HepG2 (cell line): ENCODE data around the gene HMGN4. TPM values are rescaled to one million over a fixed set of nuclear protein-coding genes. Genes with fewer than 3 reads are reported as not detected.

Experiments
- ATF7 ChIP-seq, 2 experiments: fragments of 450-650 bp in 1 of 2; sonication (generic) in 1 of 2; formaldehyde crosslinking in 1 of 2; IDR thresholded peaks; 2 replicates each; pipeline versions ENCODE4 v1.4.0 to v1.6.1; 2016 to 2020; ENCODE audit warnings: antibody characterized with exemption in 1 of 2, mild to moderate bottlenecking in 1 of 2, missing genetic modification reagents in 1 of 2
- BRD4 ChIP-seq: sonication (generic); formaldehyde crosslinking; IDR thresholded peaks from 2 replicates; pipeline ENCODE4 v1.4.0; 2020; ENCODE audit warnings: missing genetic modification reagents
- GABPA ChIP-seq, 2 experiments: IDR thresholded peaks; 2 replicates each; pipeline ENCODE4 v1.6.1; 2011 to 2016; ENCODE audit warnings: low read depth in 2 of 2, low read length in 1 of 2, missing biosample characterization in 1 of 2, missing genetic modification characterization in 1 of 2
- LBX2 ChIP-seq: sonication (generic); formaldehyde crosslinking; IDR thresholded peaks from 2 replicates; pipeline ENCODE4 v1.5.0; 2020; ENCODE audit warnings: missing genetic modification reagents, mild to moderate bottlenecking, borderline replicate concordance
- SCMH1 ChIP-seq: sonication (generic); formaldehyde crosslinking; IDR thresholded peaks from 2 replicates; pipeline ENCODE4 v1.9.0; 2021; ENCODE audit warnings: missing genetic modification reagents, mild to moderate bottlenecking, borderline replicate concordance
- SRSF9 ChIP-seq: fragments of 200-400 bp; formaldehyde crosslinking; IDR thresholded peaks from 2 replicates; pipeline ENCODE4 v1.6.1; 2018; ENCODE audit warnings: borderline replicate concordance, mild to moderate bottlenecking, low read depth, low read length; ENCODE audit not compliant: insufficient read depth, poor library complexity, severe bottlenecking
- TGIF2 ChIP-seq: IDR thresholded peaks from 2 replicates; pipeline ENCODE4 v1.6.1; 2016; ENCODE audit warnings: control low read depth, missing compliant biosample characterization
- ZNF337 ChIP-seq: sonication (generic); formaldehyde crosslinking; IDR thresholded peaks from 2 replicates; pipeline ENCODE4 v1.5.1; 2020; ENCODE audit warnings: missing genetic modification reagents, low read depth, mild to moderate bottlenecking, borderline replicate concordance
- ZNF800 ChIP-seq: sonication (generic); formaldehyde crosslinking; IDR thresholded peaks from 2 replicates; pipeline ENCODE4 v1.4.0; 2020; ENCODE audit warnings: missing genetic modification reagents
- polyA plus RNA-seq, 8 experiments: library from polyadenylated mRNA; depleted of rRNA in 3 of 8; stranded (reverse) in 7 of 8; unstranded in 1 of 8; fragments of >200 nt; fragmentation: Illumina TruSeq in 4 of 8; extraction: Trizol in 4 of 8; gene quantifications; 2 replicates each; pipeline versions ENCODE4 v1.2.1 to v1.2.3, GENCODE V29; 2011 to 2016; ENCODE audit warnings: low read depth in 4 of 8, missing spikeins in 1 of 8, mixed read lengths in 1 of 8; ENCODE audit not compliant: insufficient read depth in 1 of 8
- total RNA-seq, 5 experiments: library from RNA; depleted of rRNA; stranded (reverse); fragments of >200 nt; fragmentation: Illumina TruSeq; extraction: Trizol; gene quantifications; 2 replicates each; pipeline ENCODE4 v1.2.3, GENCODE V29; 2016; ENCODE audit warnings: low read depth in 1 of 5
- TF ChIP-seq, protein P1 (sequence below): sonication (generic); formaldehyde crosslinking; IDR thresholded peaks from 2 replicates; pipeline ENCODE4 v1.4.0; 2020; ENCODE audit warnings: missing genetic modification reagents
- TF ChIP-seq, protein P2 (sequence below): sonication (generic); formaldehyde crosslinking; IDR thresholded peaks from 2 replicates; pipeline ENCODE4 v1.4.0; 2020; ENCODE audit warnings: mild to moderate bottlenecking, missing genetic modification reagents
- TF ChIP-seq, protein P3 (sequence below): sonication (generic); formaldehyde crosslinking; IDR thresholded peaks from 2 replicates; pipeline ENCODE4 v1.5.1; 2020; ENCODE audit warnings: mild to moderate bottlenecking, missing genetic modification reagents

Gene HMGN4
- total and polyA plus RNA-seq, 2 of the 13 experiments (the other 11 are each of a cell fraction or from before 2014, with no cell fraction given): 39.9 to 52.1 TPM

- TF ChIP-seq, protein P1, sequence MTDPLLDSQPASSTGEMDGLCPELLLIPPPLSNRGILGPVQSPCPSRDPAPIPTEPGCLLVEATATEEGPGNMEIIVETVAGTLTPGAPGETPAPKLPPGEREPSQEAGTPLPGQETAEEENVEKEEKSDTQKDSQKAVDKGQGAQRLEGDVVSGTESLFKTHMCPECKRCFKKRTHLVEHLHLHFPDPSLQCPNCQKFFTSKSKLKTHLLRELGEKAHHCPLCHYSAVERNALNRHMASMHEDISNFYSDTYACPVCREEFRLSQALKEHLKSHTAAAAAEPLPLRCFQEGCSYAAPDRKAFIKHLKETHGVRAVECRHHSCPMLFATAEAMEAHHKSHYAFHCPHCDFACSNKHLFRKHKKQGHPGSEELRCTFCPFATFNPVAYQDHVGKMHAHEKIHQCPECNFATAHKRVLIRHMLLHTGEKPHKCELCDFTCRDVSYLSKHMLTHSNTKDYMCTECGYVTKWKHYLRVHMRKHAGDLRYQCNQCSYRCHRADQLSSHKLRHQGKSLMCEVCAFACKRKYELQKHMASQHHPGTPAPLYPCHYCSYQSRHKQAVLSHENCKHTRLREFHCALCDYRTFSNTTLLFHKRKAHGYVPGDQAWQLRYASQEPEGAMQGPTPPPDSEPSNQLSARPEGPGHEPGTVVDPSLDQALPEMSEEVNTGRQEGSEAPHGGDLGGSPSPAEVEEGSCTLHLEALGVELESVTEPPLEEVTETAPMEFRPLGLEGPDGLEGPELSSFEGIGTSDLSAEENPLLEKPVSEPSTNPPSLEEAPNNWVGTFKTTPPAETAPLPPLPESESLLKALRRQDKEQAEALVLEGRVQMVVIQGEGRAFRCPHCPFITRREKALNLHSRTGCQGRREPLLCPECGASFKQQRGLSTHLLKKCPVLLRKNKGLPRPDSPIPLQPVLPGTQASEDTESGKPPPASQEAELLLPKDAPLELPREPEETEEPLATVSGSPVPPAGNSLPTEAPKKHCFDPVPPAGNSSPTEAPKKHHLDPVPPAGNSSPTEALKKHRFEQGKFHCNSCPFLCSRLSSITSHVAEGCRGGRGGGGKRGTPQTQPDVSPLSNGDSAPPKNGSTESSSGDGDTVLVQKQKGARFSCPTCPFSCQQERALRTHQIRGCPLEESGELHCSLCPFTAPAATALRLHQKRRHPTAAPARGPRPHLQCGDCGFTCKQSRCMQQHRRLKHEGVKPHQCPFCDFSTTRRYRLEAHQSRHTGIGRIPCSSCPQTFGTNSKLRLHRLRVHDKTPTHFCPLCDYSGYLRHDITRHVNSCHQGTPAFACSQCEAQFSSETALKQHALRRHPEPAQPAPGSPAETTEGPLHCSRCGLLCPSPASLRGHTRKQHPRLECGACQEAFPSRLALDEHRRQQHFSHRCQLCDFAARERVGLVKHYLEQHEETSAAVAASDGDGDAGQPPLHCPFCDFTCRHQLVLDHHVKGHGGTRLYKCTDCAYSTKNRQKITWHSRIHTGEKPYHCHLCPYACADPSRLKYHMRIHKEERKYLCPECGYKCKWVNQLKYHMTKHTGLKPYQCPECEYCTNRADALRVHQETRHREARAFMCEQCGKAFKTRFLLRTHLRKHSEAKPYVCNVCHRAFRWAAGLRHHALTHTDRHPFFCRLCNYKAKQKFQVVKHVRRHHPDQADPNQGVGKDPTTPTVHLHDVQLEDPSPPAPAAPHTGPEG: 0 out of 2 replicates have a peak, but pooled peaks have one; percentile 64
- TF ChIP-seq LBX2 (no peak), SCMH1 (CRISPR knock-in tag) (no peak), GABPA (IDR thresholded peaks at IDR 0.05; ENCODE audit: low read depth, low read length) (no peak), GABPA (CRISPR knock-in tag; IDR thresholded peaks at IDR 0.05; ENCODE audit: low read depth) (peak; percentile 59; the same call in 1 of the 2 replicates), ATF7 (IDR thresholded peaks at IDR 0.05) (no peak), ATF7 (CRISPR knock-in tag; IDR thresholded peaks at IDR 0.05) (no peak), TGIF2 (CRISPR knock-in tag) (peak; percentile 28; the same call in 1 of the 2 replicates), BRD4 (CRISPR knock-in tag) (no peak), SRSF9 (no peak), ZNF800 (CRISPR knock-in tag) (peak; percentile 93), ZNF337 (CRISPR knock-in tag) (peak; percentile 56; the same call in 1 of the 2 replicates)
- TF ChIP-seq, protein P2, sequence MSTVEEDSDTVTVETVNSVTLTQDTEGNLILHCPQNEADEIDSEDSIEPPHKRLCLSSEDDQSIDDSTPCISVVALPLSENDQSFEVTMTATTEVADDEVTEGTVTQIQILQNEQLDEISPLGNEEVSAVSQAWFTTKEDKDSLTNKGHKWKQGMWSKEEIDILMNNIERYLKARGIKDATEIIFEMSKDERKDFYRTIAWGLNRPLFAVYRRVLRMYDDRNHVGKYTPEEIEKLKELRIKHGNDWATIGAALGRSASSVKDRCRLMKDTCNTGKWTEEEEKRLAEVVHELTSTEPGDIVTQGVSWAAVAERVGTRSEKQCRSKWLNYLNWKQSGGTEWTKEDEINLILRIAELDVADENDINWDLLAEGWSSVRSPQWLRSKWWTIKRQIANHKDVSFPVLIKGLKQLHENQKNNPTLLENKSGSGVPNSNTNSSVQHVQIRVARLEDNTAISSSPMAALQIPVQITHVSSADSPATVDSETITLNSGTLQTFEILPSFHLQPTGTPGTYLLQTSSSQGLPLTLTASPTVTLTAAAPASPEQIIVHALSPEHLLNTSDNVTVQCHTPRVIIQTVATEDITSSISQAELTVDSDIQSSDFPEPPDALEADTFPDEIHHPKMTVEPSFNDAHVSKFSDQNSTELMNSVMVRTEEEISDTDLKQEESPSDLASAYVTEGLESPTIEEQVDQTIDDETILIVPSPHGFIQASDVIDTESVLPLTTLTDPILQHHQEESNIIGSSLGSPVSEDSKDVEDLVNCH (CRISPR knock-in tag): no peak
- TF ChIP-seq, protein P3, sequence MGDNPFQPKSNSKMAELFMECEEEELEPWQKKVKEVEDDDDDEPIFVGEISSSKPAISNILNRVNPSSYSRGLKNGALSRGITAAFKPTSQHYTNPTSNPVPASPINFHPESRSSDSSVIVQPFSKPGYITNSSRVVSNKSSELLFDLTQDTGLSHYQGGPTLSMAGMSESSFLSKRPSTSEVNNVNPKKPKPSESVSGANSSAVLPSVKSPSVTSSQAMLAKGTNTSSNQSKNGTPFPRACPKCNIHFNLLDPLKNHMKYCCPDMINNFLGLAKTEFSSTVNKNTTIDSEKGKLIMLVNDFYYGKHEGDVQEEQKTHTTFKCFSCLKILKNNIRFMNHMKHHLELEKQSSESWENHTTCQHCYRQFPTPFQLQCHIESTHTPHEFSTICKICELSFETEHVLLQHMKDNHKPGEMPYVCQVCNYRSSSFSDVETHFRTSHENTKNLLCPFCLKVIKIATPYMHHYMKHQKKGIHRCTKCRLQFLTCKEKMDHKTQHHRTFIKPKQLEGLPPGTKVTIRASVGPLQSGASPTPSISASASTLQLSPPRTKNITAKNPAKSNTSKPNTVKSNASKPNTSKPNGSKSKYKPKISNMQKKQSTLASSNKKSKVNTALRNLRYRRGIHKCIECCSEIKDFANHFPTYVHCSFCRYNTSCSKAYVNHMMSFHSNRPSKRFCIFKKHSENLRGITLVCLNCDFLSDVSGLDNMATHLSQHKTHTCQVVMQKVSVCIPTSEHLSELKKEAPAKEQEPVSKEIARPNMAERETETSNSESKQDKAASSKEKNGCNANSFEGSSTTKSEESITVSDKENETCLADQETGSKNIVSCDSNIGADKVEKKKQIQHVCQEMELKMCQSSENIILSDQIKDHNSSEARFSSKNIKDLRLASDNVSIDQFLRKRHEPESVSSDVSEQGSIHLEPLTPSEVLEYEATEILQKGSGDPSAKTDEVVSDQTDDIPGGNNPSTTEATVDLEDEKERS: peak; percentile 74; the same call in 1 of the 2 replicates
These were observed 18.3 kb downstream of the HMGN4 start (continued) for GRCh38 chr6:26556263-26557070.
